Epidermal melanocyte (primary cell): ENCODE results near the gene EML4.

Experiments
- DNase-seq: peaks from one replicate; pipeline ENCODE4 v3.0.0; 2011; ENCODE audit warnings: low spot score; ENCODE audit not compliant: insufficient read length

Gene EML4

DNA sequence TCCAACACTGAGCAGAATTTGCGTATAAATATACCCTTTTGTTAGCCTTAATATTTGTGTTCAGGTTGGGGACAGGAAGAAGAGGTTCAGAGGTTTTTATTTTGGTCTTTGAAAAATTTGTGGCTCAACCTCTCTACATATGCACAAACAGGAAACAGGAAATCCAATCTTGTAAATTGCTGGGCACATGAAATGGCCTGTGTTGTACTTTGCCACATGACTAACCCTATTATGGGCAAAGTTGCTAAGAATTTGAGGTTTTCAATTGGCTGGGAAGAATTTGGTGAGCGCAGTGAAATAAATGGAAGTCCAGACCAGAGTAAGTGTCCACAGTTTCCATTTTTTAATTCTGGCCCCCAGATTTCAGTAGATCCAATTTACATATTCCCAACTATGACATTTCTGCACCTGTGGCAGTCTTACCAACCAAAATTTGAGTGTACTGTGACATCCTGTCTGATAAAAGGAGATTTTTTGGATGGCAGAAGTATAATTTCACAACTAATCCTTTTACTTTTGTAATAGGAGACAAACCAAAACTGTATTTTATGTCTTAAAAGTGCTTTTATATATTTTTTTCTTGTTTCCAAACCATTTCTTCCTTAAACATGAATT, 128.3 kb downstream of the EML4 start:
- DNase-seq = no peak

GRCh38 chr2:42298132-42298531, 129.0 kb downstream of the EML4 start:
- no peak for DNase-seq

GRCh38 chr2:42298996-42299754, 130.0 kb downstream of the EML4 start:
- DNase-seq = no peak

GRCh38 chr2:42300527-42300926, 131.4 kb downstream of the EML4 start:
- no peak for DNase-seq

- DNase-seq = no peak
Measured at GRCh38 chr2:42303252-42303651, 134.1 kb downstream of the EML4 start.

- DNase-seq = no peak
Measured at GRCh38 chr2:42304059-42304713, 135.0 kb downstream of the EML4 start.

DNA sequence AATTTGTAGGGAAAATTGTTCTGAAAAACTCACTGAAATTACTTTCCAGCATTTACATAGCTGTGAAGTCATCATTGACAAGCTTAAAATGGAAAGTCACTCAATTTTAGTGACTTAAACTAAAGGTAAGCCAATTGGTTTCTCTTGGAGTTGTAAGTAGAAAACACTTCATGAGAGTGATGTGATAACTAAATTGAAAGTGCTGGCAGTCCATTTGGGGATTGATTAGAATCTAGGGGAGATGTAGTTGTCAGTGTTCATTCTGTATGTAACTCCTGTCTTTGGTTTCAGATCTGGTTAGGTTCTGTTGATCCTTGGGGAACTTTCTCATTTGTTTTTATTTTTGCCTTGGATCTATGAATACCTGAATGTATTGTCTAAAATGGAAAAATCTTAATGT, 138.0 kb downstream of the EML4 start:
- DNase-seq = no peak

GRCh38 chr2:42309366-42309765, 140.2 kb downstream of the EML4 start:
- no peak for DNase-seq

- no peak for DNase-seq
Measured at GRCh38 chr2:42310007-42310515, 140.9 kb downstream of the EML4 start.

- DNase-seq = no peak
Measured at GRCh38 chr2:42312106-42312505, 143.0 kb downstream of the EML4 start.

DNA sequence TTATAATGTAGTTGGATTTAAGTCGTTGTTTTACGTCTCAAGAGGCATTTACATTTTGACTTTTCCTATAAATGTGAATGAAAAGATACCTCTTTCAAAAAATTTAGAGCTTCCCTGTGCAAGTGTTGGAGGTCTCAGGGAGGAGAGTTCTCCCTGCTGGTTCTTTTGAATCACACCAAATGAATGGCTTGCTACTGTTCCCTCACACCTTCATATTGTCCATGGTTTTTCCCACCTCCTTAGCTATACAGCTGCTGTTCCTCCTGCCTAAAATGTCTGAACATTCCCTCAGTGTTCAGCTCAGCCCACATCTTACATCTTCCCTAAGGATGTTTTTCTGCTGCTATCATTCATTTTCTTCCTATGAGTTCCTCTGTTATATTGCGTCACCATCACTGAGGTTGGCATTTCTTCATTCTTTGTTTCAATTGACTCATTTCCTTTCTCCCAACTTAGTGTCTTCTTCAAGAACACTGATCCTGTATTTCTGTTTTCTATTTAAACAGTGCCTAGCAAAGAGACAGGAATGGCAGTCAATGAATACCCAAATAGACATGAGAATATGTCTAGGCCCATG, 145.8 kb downstream of the EML4 start:
- no peak for DNase-seq

GRCh38 chr2:42315844-42316470, 146.8 kb downstream of the EML4 start:
- DNase-seq = no peak

GRCh38 chr2:42316910-42317309, 147.8 kb downstream of the EML4 start:
- no peak for DNase-seq

DNA sequence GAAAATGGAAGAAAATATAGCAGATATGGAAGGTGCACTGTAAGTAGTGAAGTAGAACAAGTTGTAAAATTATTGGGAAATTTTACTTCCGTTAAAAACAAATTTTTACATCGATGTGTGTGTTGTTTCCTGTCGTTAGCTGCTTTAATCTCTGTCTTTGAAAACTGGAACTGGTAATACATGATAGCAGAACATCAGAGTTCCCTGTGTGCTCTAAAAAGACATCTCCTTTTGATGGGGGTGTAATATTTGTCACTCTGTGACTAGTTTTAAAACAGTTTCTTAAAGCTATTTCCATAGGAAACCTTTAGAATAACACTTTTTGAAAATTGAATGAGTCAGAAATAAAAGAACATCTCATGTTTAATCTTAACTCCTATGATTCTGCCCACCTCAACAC, 148.3 kb downstream of the EML4 start:
- no peak for DNase-seq

GRCh38 chr2:42317945-42318344, 148.8 kb downstream of the EML4 start:
- DNase-seq = no peak

DNA sequence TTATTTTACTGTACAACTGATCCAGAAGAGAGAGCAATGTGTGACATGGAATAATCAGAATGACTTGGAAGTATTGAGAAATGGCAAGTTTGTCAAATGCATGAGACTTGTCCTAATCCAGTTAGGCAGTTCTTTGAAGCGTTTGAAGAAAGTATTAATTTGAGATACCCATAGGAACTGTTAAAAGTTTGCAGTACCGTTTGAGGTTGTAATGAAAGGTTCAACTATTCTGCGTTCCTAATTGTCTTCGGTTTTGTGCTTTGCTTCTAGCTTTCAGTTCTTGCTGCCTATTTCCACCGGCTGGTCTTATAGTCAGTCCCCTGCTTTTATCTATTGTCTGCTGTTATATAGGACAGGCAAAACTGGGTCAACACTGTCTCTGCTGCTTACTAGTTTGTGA, 150.1 kb downstream of the EML4 start:
- no peak for DNase-seq

DNA sequence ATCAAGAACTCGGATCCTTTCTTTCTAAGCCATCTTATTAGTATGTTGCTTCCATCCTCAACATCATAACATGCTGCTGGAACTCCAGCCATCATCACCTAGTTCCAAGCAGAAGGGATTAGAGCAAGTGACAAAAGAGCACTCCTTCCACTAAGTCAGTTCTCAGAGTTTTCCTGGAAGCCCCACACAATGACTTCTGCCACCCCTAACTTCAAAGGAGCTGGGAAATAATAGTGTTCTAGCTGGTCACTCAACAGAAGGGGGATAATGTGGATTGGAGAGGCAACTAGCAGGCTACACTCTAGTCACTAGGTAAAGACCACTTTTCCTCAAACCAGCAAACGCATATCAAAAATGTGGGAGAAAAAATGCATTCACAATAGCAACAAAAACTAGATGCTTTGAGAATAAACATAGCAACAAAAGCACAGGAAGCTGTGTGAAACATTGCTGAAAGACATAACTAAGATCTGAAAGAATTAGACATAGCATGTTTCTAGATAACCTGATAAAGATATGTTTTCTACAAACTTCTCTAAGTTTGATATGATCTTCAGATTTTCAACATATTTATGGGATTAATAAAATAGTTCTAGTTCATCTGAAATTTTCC, 152.4 kb downstream of the EML4 start:
- no peak for DNase-seq

DNA sequence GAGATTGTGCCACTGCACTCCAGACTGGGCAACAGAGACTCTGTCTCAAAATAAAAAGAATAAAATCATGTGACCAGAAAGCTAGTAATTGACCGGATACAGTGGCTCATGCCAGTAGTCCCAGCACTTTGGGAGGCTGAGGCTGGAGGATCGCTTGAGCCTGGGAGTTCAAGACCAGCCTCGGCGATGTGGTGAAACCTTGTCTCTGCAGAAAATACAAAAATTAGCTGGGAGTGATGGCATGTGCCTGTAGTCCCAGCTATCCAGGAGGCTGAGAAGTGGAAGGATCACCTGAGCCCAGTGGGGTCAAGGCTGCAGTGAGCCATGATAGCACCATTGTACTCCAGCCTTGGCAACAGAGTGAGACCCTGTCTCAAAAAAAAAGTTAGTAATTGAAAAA, 155.1 kb downstream of the EML4 start:
- DNase-seq = no peak

- no peak for DNase-seq
Measured at GRCh38 chr2:42324949-42325348, 155.8 kb downstream of the EML4 start.

DNA sequence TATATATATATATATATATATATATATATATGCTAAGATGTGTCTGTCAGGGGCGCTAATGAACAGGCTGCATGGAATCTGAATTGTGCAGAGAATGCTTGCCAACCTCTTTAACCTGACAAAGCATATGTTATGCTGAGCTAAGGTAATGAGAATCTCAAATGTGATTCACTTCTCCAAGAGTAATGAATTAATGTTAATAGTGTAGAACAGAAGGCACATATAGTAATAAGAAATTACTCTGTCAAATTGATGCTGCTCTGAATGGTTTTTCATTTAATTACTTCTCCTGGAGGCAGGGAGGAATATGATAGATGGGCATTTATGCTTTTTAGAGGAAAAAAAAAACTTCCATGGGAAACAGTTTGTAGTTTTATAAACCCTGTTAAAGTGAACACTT, 156.5 kb downstream of the EML4 start:
- no peak for DNase-seq

DNA sequence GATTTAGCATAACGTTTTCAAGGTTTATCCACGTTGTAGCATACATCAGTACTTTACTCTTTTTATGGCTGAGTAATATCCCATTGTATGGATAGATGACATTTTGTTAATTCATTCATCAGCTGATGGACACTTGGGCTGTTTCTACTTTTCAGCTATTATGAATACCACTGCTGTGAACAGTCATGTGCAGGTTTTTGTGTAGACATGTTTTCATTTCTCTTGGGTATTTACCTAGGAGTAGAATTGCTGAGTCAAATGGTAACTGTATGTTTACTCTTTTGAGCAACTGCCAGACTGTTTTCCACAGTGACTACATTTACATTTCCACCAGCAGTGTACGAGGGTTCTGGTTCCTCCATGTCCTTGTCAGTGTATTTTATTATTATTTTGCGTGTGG, 158.0 kb downstream of the EML4 start:
- DNase-seq = no peak
